ENCODE measurements around the gene PLA2G4B.

DNA sequence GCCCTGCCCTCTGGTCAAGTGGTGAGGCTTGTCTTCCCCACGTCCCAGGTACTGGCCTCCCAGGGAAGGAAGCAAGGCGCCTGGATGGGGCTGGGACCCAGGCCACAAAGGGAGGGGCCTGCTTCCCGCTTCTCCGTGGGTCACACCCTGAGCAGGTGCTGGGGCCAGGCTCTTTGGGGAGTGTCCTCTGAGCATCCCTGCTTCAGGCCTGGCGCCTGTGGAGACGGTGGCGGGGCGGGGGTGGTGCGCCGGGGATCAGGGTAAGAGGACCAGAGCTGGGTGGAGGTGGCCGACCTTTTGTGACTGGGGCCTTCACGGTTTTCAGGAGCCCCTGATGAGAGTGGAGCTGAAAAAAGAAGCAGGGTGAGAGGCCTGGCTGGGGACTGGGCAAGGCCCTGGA lies 3.6 kb downstream of the PLA2G4B start:
- TF ChIP-seq CTCF (optimal IDR thresholded peaks at IDR 0.05 in 1 of 3, IDR thresholded peaks at IDR 0.05 in 1 of 3, conservative IDR thresholded peaks at IDR 0.05 in 1 of 3; ENCODE audit: extremely low read depth in 1 of 3, insufficient read depth in 2 of 3, low read length in 3 of 3) (no peak), EZH2 (IDR thresholded peaks at IDR 0.05; ENCODE audit: low read length) (no peak)

Measured in keratinocyte (primary cell).